HG03095 (cell line): ENCODE measurements around the gene DIP2C.
A peak's percentile ranks its signal among the peaks of the same experiment; 100 is the strongest.
"Not testable (repeated sequence)": the region's sequence is repeated elsewhere in the genome, so short reads cannot be mapped to it uniquely, and the experiment has no call there.

Source experiments
- ATAC-seq: cut with Tn5 transposase; IDR thresholded peaks from one replicate; pipeline ENCODE4 v1.9.1; 2021; ENCODE audit warnings: moderate library complexity; ENCODE audit not compliant: unreplicated experiment

Gene DIP2C

DNA sequence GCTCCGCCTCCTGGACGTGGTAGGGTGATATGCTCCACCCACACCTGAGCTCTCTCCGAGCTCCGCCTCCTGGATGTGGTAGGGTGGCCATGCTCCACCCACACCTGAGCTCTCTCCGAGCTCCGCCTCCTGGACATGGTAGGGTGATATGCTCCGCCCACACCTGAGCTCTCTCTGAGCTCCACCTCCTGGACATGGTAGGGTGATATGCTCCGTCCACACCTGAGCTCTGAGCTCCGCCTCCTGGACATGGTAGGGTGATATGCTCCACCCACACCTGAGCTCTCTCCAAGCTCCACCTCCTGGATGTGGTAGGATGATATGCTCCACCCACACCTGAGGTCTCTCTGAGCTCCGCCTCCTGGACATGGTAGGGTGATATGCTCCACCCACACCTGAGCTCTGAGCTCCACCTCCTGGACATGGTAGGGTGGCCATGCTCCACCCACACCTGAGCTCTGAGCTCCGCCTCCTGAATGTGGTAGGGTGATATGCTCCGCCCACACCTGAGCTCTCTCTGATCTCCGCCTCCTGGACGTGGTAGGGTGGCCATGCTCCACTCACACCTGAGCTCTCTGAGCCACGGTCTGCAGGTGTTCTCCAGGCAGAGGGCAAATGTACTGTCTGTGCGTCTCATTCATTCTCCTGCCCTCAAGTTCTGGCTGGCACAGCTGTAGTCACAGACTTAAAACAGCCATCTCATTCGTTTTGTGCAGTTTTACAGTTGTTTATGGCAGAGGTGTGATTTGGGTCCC, 252.4 kb downstream of the DIP2C start:
- ATAC-seq, result no peak

- ATAC-seq, result no peak
These were observed 253.3 kb downstream of the DIP2C start for GRCh38 chr10:436013-436697.

GRCh38 chr10:435397-435796, 254.1 kb downstream of the DIP2C start:
- no peak for ATAC-seq

- ATAC-seq, result no peak
These were observed 259.8 kb downstream of the DIP2C start for GRCh38 chr10:429696-430095.

- no peak for ATAC-seq
These were observed 261.5 kb downstream of the DIP2C start for GRCh38 chr10:427761-428519.

- ATAC-seq, result not testable (repeated sequence)
These were observed 264.1 kb downstream of the DIP2C start for GRCh38 chr10:425365-425764.

DNA sequence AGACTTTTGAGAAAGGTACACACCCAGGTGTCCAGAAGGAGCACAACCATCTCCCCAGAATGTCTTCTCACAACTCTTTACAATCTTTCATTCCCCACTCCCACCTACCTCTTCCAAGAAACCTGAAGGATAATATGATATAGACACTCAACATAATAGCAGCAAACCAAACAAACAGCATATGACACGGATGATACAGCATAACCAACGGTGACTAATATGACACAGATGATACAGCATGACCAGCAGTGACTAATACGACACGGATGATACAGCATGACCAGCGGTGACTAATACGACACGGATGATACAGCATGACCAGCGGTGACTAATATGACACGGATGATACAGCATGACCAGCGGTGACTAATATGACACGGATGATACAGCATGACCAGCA, 264.7 kb downstream of the DIP2C start:
- not testable (repeated sequence) for ATAC-seq

DNA sequence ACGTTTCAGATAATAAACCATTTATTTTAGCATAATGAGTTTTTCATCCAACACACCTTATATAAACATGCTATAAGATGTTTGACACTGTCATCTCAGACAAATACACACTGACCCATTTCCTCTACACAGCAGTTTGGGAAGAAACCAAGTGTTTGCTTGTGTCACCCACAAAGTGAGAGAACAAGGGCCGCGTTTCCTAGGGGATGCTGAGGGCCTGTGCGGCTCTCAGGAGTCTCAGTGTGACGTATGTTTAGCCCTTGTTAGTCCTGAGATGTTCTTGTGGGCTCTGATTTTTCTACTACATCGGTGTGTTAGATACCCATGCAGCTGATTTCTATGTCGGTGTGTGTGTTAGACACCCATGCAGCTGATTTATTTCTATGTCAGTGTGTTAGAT, 266.3 kb downstream of the DIP2C start:
- ATAC-seq, result no peak

- ATAC-seq, result no peak
These were observed 266.8 kb downstream of the DIP2C start for GRCh38 chr10:422675-423074.

- no peak for ATAC-seq
These were observed 267.2 kb downstream of the DIP2C start for GRCh38 chr10:422241-422640.

DNA sequence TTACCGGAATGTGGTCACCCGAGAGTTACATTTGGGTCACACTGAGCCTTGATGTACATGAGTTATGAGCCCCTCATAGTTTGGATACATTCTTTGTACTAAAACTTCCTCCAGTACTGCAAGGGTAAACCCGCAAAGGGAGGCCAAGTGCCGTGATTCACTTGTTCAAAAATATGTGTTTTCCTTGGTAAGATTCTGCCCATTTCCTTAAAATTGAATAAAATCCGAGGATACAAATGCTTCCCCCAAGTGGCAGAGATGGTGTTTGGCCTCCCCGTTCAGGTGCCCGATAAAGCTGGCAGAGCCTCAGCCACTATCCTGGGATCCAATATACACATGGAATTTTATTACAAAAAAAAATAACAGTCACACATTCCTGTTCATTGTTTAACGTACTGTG, 268.3 kb downstream of the DIP2C start:
- ATAC-seq, result no peak

GRCh38 chr10:420154-421121, 269.0 kb downstream of the DIP2C start:
- ATAC-seq, result no peak

- no peak for ATAC-seq
These were observed 270.6 kb downstream of the DIP2C start for GRCh38 chr10:418894-419293.

DNA sequence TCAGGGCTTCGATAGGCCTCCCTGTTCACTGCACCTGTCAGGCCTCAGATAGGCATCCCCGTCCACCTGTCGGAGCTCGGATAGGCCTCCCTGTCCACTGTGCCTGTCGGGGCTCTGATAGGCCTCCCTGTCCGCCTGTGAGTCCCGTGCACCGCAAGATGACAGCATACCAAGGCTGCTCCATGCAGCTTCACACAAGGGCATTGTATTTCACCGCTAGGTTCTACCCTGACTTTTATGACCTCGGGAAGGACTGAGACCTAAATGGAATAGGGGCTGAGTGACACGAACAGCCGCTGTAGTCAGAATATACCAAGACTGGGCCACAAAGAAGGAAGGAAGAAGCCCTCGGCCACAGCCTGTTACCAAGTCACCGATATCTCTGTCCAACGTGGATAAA, 271.2 kb downstream of the DIP2C start:
- no peak for ATAC-seq

DNA sequence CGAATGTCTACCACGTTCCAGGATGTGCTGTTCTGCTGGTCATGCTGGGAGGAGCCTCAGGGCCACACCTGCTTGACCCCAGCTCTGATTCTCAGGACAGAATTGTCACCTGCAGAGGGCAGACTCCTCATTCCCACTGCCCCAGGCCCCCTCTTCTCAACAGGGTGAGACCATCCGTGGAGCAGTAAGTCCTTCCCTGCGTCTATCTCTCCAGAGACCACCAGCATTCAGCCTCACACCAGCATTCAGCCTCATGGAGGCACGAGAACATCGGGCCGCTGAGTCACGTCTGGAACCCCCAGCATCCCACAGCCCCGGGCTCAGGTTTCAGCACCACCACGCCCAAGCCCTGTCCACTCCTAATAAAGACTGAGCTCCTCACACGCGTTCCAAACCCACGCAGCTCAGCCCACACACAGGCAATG, 273.4 kb downstream of the DIP2C start:
- ATAC-seq, result no peak

- ATAC-seq, result no peak
These were observed 275.8 kb downstream of the DIP2C start for GRCh38 chr10:413662-414071.

DNA sequence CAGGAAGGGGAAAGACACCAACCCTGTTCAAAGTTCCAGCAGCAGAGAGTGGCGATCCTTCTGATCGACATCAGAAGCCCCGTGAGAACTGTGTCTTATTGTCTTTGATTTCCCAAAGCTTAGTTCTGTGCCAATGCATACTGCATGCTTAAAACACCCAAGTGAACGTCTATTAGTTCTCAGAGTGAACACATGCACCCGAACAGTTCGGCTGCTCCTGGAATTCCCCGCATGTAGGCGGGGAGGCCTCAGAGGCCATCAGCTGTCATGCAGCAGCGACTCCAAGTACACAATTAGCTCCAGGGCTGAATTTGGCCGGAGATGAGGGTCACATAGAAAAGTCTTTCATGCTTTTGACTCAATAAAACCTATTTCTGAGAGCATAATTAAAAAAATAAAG, 277.4 kb downstream of the DIP2C start:
- ATAC-seq, result peak; percentile 63

- no peak for ATAC-seq
These were observed 277.9 kb downstream of the DIP2C start for GRCh38 chr10:411603-412002.

DNA sequence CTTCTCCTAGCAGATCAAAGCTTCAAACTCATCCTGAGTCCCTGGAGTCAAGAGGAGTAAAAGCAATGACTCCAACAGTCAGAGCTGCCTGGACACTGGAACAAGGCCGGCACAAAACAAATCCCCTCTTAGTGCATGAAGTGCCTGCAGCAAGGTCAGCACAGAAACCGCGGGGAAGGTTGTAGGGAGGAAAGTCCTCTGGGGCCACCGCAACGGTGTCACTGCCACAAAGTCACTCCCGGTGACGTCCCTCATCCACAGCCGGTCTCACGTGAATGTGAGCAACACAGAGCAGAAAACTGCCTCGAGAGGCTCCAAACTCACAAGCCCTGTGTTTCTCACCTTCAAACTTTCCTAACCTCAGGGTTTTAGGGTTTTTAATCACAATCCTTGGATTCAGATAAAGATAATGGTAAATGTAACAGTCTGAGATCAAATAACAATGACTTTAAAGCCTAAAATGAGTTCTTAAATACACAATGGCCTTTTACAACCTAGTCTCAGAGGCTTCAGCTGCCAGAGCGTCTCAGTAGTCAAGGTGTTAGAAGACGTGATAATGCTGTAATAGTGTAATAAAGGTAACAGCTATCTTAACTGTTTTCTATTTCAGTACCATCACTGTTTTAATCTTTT, 279.9 kb downstream of the DIP2C start:
- ATAC-seq, result no peak

DNA sequence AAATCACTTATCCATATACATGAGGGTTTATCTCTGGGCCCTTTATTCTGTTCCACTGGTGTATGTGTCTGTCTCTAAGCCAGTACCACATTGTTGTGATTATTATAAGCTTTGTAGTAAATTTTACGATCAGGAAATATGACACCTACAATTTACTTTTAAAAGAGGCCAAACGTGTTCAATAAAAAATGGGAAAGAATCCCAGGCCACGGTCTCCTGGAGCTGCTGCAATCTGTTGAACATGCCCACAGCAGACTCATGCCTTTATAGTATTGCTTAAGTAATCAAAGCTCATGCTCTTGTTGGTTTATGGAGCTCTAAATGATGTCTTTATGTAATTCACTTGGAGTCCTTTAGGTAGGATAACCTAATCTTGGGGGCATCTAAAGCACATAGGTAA, 281.2 kb downstream of the DIP2C start:
- ATAC-seq, result no peak
